Type B pancreatic cell (in vitro differentiated cells): ENCODE measurements around the gene SPG11. TPM values are rescaled to one million over a fixed set of nuclear protein-coding genes. Genes with fewer than 3 reads are reported as not detected.
"Not testable (repeated sequence)": the region's sequence is repeated elsewhere in the genome, so short reads cannot be mapped to it uniquely, and the experiment has no call there.

Experiments
- DNase-seq: peaks from one replicate; pipeline ENCODE4 v3.0.0; 2021; ENCODE audit warnings: mixed read lengths; ENCODE audit not compliant: unreplicated experiment; ENCODE audit errors: extremely low spot score
- H3K27ac Mint-ChIP-seq: 2 replicates; pipeline ENCODE4 v1.8.0; 2021; ENCODE audit warnings: mild to moderate bottlenecking, mixed read lengths
- H3K27me3 Mint-ChIP-seq: 2 replicates; pipeline ENCODE4 v1.8.0; 2021; ENCODE audit warnings: mixed read lengths
- H3K36me3 Mint-ChIP-seq: 2 replicates; pipeline ENCODE4 v1.8.0; 2021; ENCODE audit warnings: mixed read lengths
- H3K4me1 Mint-ChIP-seq: one replicate; pipeline ENCODE4 v1.8.0; 2021; ENCODE audit warnings: mixed read lengths; ENCODE audit not compliant: unreplicated experiment
- H3K4me3 Mint-ChIP-seq: 2 replicates; pipeline ENCODE4 v1.8.0; 2021; ENCODE audit warnings: mild to moderate bottlenecking, mixed read lengths
- H3K9me3 Mint-ChIP-seq: 2 replicates; pipeline ENCODE4 v1.8.0; 2021; ENCODE audit warnings: mixed read lengths
- total RNA-seq: library from RNA; stranded (reverse); gene quantifications from 2 replicates; pipeline ENCODE4 v1.2.1, GENCODE V29; 2021; ENCODE audit warnings: low replicate concordance
- TF ChIP-seq, protein P1 (sequence below): fragments of 200-600 bp; sonication (generic); conservative IDR thresholded peaks from 2 replicates; pipeline ENCODE4 v1.5.0; 2021; ENCODE audit warnings: antibody characterized with exemption, mild to moderate bottlenecking

SPG11 gene
- total RNA-seq, 1 donor from 2014 or later: 80.4 TPM

DNA sequence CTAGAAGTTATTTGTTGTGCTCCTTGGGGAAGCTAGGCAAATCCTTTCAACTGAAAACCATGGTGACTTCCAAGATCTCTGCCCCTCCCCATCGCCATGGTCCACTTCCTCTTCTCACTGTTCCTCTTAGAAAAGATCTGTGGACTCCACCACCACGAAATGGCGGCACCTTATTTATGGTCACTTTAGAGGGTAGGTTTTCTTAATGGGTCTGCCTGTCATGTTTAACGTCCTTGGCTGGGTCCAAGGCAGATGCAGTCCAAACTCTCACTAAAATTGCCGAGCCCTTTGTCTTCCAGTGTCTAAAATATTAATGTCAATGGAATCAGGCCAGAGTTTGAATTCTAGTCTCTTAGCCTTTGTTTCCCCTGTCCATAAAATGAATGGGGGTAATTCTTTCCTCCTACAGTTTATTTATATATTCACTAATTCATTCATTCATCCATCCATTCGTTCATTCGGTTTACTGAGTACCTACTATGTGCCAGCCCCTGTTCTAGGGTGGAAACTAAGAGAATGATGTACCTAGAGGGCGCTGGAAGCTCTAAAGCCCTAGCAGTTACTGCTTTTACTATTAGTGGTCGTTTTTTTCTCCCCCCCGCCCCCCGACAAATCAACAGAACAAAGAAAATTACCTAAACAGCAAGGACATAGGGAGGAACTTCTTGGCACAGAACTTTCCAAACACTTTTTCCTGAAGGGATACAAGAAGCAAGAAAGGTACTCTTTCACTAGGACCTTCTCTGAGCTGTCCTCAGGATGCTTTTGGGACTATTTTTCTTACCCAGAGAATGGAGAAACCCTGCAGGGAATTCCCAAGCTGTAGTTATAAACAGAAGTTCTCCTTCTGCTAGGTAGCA, 47.0 kb upstream of the SPG11 start:
- Mint-ChIP-seq H3K4me3 (peak overlapping the region; percentile 100), H3K9me3 (no peaks in the 10 kb centered on the region), H3K27ac (peak overlapping the region; percentile 99), H3K27me3 (no peaks in the 10 kb centered on the region), H3K36me3 (peaks cover 9% of the 10 kb centered on the region), H3K4me1 (peaks cover 15% of the 10 kb centered on the region)
- no peak for DNase-seq
- TF ChIP-seq, protein P1, sequence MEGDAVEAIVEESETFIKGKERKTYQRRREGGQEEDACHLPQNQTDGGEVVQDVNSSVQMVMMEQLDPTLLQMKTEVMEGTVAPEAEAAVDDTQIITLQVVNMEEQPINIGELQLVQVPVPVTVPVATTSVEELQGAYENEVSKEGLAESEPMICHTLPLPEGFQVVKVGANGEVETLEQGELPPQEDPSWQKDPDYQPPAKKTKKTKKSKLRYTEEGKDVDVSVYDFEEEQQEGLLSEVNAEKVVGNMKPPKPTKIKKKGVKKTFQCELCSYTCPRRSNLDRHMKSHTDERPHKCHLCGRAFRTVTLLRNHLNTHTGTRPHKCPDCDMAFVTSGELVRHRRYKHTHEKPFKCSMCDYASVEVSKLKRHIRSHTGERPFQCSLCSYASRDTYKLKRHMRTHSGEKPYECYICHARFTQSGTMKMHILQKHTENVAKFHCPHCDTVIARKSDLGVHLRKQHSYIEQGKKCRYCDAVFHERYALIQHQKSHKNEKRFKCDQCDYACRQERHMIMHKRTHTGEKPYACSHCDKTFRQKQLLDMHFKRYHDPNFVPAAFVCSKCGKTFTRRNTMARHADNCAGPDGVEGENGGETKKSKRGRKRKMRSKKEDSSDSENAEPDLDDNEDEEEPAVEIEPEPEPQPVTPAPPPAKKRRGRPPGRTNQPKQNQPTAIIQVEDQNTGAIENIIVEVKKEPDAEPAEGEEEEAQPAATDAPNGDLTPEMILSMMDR: peak; percentile 14

DNA sequence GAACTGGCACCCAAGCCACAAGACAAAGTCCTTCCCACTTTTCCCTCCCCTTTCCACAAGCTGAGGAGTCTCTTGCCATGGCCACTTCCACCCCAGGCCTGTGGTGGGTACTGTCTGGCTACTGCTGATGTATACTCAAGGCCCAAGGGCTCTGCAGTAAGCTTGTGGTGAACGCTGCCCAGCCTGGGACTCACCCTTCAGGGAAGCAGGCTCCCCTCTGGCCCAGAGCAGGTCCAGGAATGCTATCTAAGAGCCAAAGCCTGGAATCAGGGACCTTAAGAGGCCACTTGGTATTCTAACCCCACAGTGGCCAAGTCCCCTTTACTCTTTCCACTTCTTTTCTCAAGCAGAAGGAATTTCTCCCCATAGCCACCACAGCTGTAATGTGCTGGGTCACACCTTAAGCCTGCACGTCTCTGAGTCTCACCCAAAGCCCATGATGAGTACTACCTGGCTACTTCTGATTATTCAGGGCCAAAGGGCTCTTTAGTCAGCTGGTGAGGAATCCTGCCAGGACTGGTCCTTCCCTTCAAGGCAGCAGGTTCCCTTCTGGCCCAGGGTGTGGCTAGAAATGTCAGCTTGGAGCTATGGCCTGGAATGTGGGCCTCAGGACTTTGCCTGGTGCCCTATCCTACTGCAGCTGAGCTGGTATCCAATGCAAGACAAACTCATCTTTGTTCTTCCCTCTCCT, 43.6 kb upstream of the SPG11 start:
- no peak for DNase-seq
- H3K9me3 Mint-ChIP-seq: no peaks in the 10 kb centered on the region
- TF ChIP-seq, protein P1: no peak
- no peaks in the 10 kb centered on the region for H3K27me3 Mint-ChIP-seq
- H3K36me3 Mint-ChIP-seq: no peaks in the 10 kb centered on the region
- H3K4me3 Mint-ChIP-seq: no peak overlapping the region
- peaks cover 4% of the 10 kb centered on the region for H3K4me1 Mint-ChIP-seq
- H3K27ac Mint-ChIP-seq: peak overlapping the region; percentile 57

DNA sequence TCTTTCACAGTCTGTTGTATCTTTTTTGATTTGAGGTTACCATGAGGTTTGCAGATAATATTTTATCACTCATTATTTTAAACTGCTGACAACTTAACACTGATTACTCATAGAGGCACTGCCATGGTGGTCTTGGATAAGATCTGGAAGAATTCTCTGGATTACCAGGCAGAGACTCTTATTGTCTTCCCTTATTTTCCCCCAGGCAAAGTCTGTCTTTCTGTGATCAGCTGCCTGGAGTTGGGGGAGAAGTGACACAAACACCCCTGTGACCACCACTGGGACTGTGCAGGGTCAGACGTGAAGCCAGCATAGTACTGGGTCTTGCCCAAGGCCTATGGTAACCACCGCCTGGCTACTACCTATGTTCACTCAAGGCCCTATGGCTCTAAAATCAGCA, 42.9 kb upstream of the SPG11 start:
- no peaks in the 10 kb centered on the region for H3K27me3 Mint-ChIP-seq
- H3K9me3 Mint-ChIP-seq: no peaks in the 10 kb centered on the region
- H3K36me3 Mint-ChIP-seq: no peaks in the 10 kb centered on the region
- no peak overlapping the region for H3K4me3 Mint-ChIP-seq
- no peak overlapping the region for H3K27ac Mint-ChIP-seq
- peaks cover 3% of the 10 kb centered on the region for H3K4me1 Mint-ChIP-seq
- TF ChIP-seq, protein P1: no peak
- DNase-seq: no peak

DNA sequence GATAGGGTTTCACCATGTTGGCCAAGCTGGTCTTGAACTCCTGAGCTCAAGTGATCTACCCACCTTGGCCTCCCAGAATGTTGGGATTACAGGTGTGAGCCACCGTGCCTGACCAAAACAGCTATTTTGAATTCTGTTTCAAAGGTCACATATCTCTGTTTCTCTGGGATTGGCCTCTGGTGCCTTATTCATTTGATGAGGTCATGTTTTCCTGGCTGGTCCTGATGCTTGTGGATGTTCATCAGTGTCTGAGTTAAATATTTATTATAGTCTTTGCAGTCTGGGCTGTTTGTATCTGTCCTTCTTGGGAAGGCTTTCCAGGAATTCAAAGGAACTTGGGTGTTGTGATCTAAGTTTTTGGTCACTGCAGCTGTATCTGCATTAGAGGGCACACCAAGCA, 42.5 kb upstream of the SPG11 start:
- H3K27me3 Mint-ChIP-seq: no peaks in the 10 kb centered on the region
- no peaks in the 10 kb centered on the region for H3K36me3 Mint-ChIP-seq
- no peak overlapping the region for H3K4me3 Mint-ChIP-seq
- DNase-seq: no peak
- peaks cover 1% of the 10 kb centered on the region for H3K4me1 Mint-ChIP-seq
- no peaks in the 10 kb centered on the region for H3K9me3 Mint-ChIP-seq
- no peak overlapping the region for H3K27ac Mint-ChIP-seq
- TF ChIP-seq, protein P1: no peak

DNA sequence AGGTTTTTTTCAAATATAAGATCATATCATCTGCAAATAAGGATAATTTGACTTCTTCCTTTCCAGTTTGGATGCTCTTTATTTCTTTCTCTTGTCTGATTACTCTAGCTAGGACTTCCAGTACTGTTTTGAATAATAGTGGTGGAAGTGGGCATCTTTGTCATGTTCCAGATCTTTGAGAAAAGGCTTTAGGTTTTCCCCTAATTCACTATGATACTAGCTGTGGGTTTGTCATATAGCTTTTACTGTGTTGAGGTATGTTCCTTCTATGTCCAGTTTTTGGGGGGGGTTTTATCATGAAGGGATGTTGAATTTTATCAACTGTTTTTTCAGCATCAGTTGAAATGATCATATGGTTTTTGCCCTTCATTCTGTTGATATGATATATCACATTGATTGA, 37.2 kb upstream of the SPG11 start:
- H3K4me1 Mint-ChIP-seq, H3K36me3 Mint-ChIP-seq, DNase-seq, H3K27ac Mint-ChIP-seq, H3K4me3 Mint-ChIP-seq, H3K9me3 Mint-ChIP-seq: not testable (repeated sequence)
- H3K27me3 Mint-ChIP-seq: peaks cover 28% of the 10 kb centered on the region

DNA sequence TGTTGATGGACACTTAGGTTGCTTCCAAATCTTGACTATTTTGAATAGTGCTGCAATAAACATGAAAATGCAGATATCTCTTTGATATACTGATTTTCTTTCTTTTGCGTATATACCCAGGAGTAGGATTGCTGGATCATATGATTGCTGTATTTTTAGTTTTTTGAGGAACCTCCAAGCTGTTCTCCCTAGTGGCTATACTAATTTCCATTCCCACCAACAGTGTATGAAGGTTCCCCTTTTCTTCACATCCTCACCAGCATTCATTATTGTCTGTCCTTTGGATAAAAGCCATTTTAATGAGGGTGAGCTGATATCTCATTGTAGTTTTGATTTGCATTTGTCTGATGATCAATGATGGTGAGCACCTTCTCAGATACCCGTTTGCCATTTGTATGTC, 35.2 kb upstream of the SPG11 start:
- Mint-ChIP-seq H3K27me3 (peaks cover 29% of the 10 kb centered on the region), H3K27ac (no peak overlapping the region)
- TF ChIP-seq, protein P1: no peak

More for the DNA sequence above, 35.2 kb upstream of the SPG11 start:
- H3K36me3 Mint-ChIP-seq: no peaks in the 10 kb centered on the region
- no peak for DNase-seq
- H3K4me3 Mint-ChIP-seq: no peak overlapping the region
- H3K4me1 Mint-ChIP-seq: no peaks in the 10 kb centered on the region
- peaks cover 5% of the 10 kb centered on the region for H3K9me3 Mint-ChIP-seq
